GM04503 (cell line): ENCODE results near the gene SCRT2.
"Not testable (repeated sequence)": the region's sequence is repeated elsewhere in the genome, so short reads cannot be mapped to it uniquely, and the experiment has no call there.

Experiments
- DNase-seq: peaks from one replicate; pipeline ENCODE4 v3.0.0-alpha.2; 2012; ENCODE audit warnings: low read depth

SCRT2 gene

GRCh38 chr20:699811-700338 is 24.3 kb upstream of the SCRT2 start:
- DNase-seq, result no peak

GRCh38 chr20:699342-699741 is 23.7 kb upstream of the SCRT2 start:
- no peak for DNase-seq

GRCh38 chr20:698276-698675 is 22.7 kb upstream of the SCRT2 start:
- DNase-seq, result no peak

GRCh38 chr20:697826-698225 is 22.2 kb upstream of the SCRT2 start:
- DNase-seq, result no peak

- DNase-seq, result no peak
Observed at GRCh38 chr20:695165-695866, 19.7 kb upstream of the SCRT2 start.

- no peak for DNase-seq
Observed at GRCh38 chr20:694496-694895, 18.9 kb upstream of the SCRT2 start.

- not testable (repeated sequence) for DNase-seq
Observed at GRCh38 chr20:693786-694185, 18.2 kb upstream of the SCRT2 start.

GRCh38 chr20:692044-692443 is 16.4 kb upstream of the SCRT2 start:
- no peak for DNase-seq

GRCh38 chr20:689947-690346 is 14.3 kb upstream of the SCRT2 start:
- no peak for DNase-seq

GRCh38 chr20:689348-689747 is 13.7 kb upstream of the SCRT2 start:
- no peak for DNase-seq

- no peak for DNase-seq
Observed at GRCh38 chr20:688809-689212, 13.2 kb upstream of the SCRT2 start.

- DNase-seq, result no peak
Observed at GRCh38 chr20:687468-688203, 12.0 kb upstream of the SCRT2 start.

GRCh38 chr20:684676-685319 is 9.2 kb upstream of the SCRT2 start:
- no peak for DNase-seq

GRCh38 chr20:682123-682522 is 6.5 kb upstream of the SCRT2 start:
- no peak for DNase-seq

GRCh38 chr20:680638-681187 is 5.1 kb upstream of the SCRT2 start:
- no peak for DNase-seq

- no peak for DNase-seq
Observed at GRCh38 chr20:677957-678356, 2.4 kb upstream of the SCRT2 start.

- DNase-seq, result no peak
Observed at GRCh38 chr20:676967-677366, 1.4 kb upstream of the SCRT2 start.

- DNase-seq, result no peak
Observed at GRCh38 chr20:676315-676937, 824 bp upstream of the SCRT2 start.

- DNase-seq, result no peak
Observed at GRCh38 chr20:675033-675452, 559 bp downstream of the SCRT2 start.

GRCh38 chr20:673603-674001 is 2.0 kb downstream of the SCRT2 start:
- DNase-seq, result no peak

GRCh38 chr20:672963-673602 is 2.5 kb downstream of the SCRT2 start:
- no peak for DNase-seq
